GM21447 (cell line): ENCODE data around the gene WDR19.
"Not testable (repeated sequence)": the region's sequence is repeated elsewhere in the genome, so short reads cannot be mapped to it uniquely, and the experiment has no call there.

Source experiments
- ATAC-seq: cut with Tn5 transposase; IDR thresholded peaks from one replicate; pipeline ENCODE4 v1.9.1; 2021; ENCODE audit not compliant: unreplicated experiment

Gene WDR19

DNA sequence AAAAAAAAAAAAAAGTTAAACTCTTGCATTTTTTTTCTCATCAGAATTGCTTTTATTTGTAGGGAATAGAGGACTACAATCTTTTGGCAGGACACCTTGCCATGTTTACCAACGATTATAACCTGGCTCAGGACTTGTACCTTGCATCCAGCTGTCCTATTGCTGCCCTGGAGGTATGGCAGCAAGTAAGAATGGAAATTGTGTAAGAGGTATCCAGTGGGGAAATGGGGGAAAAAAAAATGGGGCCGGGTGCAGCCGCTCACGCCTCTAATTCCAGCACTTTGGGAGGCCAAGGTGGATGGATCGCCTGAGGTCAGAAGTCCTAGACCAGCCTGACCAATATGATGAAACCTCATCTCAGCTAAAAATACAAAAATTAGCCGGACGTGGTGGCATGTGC, 49.8 kb downstream of the WDR19 start:
- no peak for ATAC-seq

DNA sequence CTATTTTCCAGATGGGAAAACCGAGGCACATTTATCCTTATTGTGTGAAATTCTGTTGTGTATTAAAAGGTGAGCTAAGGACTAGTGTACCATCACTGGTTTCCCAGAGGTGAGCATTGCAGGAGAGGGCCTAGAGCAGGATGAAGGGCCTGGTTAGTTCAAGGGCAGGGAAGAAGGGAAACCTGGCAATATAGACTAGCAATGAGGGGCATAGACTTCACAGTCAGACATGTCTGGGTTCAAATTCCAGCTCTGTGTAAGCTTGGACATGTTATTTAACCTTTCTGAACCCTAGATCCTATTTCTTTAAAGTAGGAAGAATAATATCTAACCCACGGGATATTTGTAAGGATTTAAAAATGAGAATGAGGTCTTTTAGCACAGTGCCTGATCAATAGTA, 50.8 kb downstream of the WDR19 start:
- no peak for ATAC-seq

DNA sequence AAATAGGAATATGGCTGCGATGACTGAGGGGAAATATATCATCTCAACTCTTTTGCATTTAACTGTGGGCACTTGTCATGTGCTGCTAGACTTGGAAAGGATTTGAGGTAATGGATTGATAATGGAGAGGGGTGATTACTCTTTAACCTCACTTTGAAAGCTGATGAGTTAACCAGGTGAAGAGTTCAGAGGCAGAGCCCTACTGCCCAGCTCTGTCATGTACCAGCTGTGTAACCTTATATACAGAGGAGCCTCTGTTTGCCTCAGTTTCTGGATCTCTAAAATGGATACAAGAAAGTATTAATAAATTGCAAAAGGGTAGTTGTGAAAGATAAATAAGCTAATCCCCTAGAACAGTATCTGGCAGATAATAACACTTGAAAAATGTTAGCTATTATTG, 51.5 kb downstream of the WDR19 start:
- ATAC-seq = no peak

DNA sequence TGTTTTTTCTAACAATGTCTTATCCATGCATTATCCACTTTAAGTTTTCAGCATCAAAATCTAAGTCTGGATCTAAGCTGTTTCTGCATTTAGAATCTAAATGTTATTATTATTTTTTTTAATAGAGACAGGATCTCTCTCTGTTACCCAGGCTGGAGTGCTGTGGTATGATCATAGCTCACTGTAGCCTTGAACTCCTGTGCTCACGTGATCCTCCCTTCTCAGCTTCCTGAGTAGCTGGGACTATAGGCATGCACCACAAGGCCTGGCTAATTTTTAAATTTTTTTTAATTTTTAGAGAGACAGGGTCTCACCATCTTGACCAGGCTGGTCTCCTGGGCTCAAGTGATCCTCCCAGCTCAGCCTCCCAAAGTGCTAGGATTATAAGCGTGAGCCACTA, 52.7 kb downstream of the WDR19 start:
- ATAC-seq = no peak

DNA sequence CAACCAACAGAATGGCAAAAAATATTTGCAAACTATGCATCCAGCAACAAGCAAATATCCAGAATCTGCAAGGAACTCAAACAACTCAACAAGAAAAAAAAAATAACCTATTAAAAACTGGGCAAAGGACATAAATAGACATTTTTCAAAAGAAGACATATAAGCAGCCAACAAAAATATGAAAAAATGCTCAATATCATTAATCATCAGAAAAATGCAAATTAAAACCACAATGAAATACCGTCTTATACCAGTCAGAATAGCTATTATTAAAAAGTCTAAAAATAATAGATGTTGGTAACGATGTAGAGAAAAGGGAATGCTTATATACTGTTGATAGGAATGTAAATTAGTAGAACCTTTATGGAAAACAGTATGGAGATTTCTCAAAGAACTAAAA, 53.4 kb downstream of the WDR19 start:
- no peak for ATAC-seq

DNA sequence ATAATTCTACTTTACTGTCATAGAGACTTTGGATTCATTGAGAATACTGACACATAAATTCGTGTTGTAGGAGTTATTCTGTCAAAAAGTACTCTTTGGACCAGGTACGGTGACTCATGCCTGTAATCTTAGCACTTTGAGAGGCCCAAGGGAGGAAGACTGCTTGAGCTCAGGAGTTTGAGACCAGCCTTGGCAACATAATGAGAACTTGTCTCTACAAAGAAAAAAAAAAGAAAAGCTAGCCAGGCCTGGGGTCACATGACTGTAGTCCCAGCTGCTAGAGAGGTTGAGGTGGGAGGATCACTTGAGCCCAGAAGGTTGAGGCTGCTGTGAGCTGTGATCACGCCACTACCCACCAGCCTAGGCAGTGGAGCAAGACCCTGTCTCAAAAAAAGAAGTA, 54.9 kb downstream of the WDR19 start:
- no peak for ATAC-seq

DNA sequence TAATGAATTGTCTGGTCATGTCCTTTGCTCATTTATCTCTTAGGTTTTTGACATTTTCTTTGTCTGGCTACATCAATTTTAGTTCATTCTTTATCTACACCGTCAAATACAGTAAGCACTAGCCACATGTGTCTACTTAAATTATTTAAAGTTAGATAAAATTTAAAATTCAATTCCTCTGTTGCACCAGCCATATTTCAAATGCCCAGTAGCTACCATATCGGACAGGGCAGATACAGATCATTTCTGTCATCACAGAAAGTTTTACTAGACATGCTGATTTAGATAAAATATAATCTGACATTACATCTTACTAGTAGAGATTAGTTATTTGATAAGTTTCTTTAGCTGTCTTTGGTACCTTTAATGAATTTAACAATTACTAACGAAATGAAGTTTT, 61.1 kb downstream of the WDR19 start:
- no peak for ATAC-seq

DNA sequence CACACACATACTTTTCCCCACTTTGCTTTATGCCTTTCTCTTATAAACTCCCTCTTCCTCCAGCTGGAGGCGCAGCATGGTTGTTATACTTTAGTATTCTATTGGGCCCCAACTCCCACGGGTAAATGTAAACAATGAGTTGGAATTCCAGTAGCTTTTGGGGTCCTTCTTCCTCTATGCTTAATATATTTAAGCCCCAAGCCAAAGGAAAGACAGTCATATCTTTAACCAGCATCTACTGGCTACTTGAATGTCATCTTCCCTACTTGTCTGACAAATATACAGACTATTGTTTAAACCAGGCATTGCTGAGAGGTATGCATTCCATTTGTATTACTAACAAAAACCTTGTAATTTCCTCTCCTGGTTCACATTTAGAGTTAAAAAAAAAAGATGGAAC, 72.9 kb downstream of the WDR19 start:
- ATAC-seq = no peak

DNA sequence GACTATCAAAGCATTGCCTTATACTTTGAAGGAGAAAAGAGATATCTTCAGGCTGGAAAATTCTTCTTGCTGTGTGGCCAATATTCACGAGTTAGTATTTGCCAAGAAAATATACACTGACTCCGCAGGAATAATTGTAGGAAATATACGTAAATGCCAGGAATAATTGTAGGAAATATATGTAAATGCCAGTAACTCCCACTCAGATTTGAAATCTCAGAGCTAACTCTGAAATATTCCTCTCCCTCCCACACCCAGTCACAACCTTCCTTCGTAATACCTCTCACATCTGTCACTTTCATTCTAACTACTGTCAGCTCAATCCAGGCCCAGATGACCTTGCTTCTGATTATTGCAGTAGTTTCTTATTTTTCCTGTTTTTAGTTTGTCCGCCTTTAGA, 73.5 kb downstream of the WDR19 start:
- no peak for ATAC-seq

DNA sequence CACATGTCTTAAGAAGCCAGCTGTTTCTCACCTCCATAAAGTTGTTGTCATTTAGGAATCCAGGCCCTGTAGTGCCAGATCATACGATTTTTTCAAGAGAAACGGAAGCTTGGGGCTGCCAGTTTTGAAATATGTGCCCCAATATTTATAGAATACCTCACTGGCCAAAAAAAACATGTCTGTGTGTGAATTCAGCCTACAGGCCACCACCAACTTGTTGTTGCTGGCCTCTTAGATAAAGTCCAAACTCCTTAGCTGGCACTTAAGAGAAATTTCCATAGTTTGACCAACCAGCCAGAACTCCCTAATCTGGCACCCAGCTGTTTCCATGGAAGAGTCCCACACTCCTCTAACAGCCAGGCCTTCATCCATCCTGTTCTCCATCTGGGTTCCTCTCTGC, 74.1 kb downstream of the WDR19 start:
- ATAC-seq = no peak

DNA sequence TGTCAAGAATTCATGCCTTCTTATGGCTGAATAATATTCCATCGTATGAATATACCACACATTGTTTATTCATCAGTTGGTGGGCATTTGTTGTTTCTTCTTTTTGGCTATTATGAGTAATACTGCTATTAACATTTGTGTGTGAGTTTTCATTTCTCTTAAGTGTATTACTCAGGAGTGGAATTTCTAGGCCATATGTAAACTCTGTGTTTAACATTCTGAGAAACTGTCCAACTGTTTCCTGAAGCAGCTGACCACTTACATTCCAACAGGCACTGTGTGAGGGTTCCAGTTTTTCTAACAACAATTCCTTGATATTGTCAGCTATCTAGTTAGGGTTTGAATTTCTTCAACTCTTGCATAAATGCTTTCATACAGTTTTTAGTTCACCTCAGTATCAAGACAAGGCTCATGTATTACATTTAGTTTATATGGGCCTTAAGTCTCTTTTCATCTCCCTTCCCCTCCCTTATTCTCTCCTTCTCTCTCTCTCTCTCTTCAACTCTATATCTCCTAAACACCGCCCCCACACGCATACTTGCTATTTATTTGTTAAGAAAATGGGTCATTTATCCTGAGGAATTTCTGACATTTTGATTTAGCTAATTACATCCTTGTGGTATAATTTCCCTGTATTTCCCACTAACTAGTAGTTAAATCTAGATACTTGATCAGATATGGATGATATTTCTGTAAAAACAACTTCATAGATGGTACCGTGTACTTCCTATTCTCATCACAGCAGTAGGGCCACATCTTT, 77.4 kb downstream of the WDR19 start:
- no peak for ATAC-seq

DNA sequence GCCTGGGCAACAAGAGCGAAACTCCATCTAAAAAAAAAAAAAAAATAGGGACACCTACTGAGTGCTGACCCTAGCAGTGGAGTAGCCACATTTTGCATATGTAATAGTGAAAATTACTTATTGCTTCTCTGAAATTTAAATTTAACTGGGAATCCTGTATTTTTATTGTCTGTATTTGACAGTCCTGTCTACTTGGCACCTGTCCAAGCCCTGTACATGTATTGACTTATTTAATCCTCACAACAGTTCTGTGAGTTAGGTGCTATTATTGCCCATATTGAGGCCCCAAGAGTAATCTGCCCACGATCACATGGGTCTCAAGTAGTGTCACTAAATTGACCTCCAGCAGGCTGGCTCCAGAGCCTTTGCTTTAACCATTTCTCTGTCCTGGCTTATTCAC, 81.6 kb downstream of the WDR19 start:
- no peak for ATAC-seq

DNA sequence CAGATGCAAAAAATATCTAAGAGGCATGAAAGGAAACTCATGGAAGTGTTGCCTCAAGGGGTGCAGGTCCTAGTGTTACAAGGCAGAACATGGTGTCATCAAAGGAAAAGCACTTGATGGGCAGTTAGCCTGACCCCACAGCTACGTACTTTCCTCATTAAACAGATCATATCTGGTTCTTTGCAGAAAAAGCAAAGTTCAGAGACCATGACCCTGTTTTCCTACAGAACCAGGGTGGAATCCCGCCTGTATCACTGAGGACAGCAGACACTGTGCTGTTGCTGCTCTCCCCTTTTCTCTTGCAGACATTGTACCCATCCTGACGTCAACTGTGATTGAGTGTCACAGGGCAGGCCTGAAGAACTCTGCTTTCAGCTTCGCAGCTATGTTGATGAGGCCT, 92.2 kb downstream of the WDR19 start:
- ATAC-seq = no peak

DNA sequence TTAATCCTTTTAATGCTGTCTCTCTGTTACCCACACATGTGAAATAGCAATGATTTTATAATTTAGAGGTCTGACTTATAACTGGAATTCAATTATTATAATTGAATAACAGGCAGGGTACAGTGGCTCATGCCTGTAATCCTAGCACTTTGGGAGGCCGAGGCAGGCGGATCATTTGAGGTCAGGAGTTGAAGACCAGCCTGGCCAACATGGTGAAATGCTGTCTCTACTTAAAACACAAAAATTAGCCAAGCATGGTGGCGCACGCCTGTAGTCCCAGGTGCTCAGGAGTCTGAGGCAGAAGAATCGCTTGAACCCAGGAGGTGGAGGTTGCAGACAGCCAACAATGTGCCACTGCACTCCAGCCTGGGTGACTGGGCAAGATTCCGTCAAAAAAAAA, 95.3 kb downstream of the WDR19 start:
- not testable (repeated sequence) for ATAC-seq

DNA sequence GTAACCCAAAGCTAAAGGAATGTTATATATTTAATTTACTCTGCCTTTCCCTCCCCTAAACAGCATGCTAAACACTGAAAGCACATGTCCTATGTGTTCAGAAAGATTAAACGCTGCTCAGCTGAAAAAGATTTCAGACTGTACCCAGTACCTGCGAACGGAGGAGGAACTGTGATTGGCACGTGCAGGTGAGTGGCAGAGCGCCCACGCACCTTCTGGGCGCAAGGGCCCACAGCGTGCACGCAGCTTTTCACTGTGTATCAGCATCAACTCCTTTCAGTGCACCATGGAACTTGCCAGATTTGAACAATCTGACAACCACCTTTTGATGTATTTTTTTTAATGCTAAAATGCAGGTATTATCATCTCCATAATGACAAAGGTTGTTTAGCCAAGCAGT, 96.1 kb downstream of the WDR19 start:
- ATAC-seq = no peak

DNA sequence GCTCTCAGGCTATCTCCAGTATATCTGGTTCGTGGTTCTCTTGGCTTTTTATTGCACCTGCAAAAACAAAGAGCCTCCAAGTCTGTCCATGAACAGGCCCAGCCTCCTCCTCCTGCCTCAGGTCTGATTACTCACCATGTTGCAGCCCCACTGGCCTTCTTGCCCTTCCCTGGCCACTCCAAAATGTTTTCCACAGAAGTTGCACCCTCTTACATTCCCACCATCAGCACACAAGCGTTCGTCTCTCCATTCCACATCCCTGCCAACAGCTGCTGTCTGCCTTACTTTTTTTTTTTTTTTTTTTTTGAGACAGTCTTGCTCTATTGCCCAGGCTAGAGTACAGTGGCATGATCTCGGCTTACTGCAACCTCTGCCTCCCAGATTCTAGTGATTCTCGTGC, 97.1 kb downstream of the WDR19 start:
- ATAC-seq = no peak

DNA sequence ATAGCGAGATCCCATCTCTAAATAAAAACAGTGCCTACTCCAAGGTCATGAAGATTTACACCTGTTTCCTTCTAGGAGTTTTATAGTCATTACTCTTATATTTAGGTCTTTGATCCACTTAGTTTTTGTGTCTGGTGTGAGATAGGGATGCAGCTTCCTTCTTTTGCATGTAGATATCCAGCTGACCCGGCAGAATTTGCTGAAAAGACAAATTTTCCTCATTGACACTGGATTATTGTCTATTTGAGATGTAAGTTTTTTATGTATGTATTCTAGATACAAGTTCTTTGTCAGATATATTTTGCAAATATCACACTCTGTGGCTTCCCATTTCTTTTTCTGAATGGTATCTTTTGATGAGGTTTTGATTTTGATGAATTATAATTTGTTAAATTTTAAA, 98.4 kb downstream of the WDR19 start:
- ATAC-seq = no peak

DNA sequence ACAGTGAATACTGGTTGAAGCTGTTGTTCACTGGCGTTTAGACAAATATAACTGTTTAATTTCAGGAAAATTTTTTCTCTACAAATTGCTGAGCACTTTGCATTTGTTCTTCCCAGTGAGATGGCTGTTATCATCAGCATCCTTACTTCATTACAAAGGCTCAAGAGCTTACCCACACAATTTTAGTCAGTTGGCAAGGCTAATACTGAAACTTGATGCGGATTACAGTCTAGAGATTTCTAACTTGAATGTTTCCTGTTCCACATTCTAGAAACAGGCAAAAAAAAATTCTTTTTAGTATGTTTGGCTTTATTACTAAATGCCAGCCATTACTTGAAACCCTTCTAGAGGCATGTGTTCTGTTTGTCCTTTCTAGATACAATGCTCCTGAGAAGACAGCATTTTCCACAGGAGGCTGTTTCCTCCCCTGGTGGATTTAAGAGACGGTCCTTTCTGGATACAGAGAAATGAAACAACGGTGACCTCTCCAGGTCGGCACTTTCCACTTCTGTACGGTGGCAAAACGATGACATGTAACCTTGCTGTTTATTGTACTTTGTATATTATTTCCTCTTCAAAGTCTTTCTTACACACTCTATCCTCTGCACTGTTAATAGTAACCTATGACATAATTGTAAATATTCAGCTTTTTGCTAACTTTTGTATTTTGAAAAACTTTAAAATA, 102.9 kb downstream of the WDR19 start:
- ATAC-seq = no peak

DNA sequence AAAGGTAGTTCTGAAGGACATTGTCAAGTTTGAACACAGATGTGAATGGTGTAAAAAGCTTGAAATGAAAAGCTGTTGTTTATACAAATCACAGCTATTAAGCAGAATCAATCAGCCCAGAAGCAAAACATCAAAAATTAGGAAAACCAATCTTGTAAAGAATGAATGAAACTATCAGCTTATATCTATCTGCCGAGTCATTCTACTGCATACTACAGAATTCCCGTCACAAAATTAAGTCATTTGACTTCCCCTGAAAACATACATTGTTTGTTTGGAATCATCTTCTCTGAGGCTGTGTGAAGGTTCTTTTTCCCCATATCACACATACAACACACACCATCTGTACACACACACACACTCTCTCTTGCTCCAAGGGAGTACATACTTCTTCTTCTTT, 103.5 kb downstream of the WDR19 start:
- no peak for ATAC-seq

DNA sequence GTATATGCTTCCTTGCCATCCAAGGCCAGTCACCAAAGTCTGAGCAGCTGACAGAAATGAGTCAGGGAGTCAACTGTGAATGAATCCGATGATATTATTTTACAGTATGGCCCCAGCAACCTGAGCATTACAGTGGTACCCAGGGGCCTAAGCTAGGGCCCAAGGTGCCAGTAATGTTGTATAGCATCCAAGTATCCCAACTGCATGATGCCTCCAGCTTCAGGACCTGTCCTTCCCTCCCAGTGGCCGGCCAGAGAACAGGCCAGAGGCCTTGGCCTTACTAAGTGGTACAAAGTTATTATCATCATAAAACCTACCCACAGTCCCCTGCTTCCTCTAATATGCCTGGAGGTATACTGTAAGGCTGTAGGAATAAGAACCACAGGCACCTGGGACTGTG, 103.9 kb downstream of the WDR19 start:
- ATAC-seq = no peak

DNA sequence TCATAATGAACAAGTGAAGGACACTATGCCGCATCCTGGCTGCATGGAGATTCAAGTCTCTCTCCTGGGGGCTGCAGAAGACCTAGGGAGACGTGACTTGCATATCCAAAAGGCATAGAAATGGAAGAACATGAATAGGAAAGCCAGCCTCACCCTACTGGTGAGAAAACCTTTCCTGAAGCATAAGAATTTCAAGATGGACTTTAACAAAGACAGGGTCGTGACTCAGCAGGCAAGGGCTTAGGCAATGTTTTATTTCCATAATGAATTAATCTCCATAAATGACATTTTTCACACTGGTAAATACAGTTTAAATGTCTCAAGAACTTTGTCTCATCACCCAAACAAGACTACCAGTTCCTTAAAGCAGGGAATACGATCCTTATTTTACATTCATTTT, 104.9 kb downstream of the WDR19 start:
- no peak for ATAC-seq

DNA sequence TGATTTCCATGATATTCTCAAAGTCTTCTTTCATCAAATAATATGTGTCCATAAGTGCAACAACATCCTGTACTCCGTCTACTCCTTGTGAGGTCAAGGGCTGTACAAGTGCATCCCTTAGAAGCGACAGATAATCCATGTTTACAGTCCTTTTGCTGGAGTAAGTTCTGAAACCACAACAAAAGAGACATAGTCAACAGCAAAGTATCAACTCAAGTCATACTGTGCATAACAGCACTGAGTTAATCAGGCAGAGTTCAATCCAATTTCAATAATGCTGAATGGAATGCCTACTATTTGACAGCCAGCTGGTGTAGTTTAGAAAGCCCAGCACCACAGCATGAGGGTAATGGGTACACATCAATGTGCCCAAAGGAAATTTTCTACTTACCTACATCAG, 109.4 kb downstream of the WDR19 start:
- ATAC-seq = no peak

DNA sequence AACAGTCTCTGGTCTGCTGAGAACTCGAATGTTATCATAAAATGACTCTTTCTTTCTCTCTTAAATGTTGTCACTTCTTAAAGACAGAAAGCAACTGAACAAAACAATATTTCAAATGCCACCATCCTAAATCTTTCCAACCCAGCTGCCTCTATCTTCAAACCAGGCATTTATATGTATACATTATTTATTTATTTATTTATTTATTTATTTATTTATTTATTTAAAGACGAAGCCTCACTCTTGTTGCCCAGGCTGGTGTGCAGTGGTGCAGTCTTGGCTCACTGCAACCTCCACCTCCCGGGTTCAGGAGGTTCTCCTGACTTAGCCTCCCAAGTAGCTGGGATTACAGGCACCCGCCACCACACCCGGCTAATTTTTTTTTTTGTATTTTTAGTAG, 110.1 kb downstream of the WDR19 start:
- not testable (repeated sequence) for ATAC-seq
